ENCODE results near the gene LDB2. TPM values are rescaled to one million over a fixed set of nuclear protein-coding genes. Genes with fewer than 3 reads are reported as not detected.

The LDB2 gene
- total RNA-seq, 4 donors from 2014 or later, result 7.0 to 26.4 (median 18.1) TPM

DNA sequence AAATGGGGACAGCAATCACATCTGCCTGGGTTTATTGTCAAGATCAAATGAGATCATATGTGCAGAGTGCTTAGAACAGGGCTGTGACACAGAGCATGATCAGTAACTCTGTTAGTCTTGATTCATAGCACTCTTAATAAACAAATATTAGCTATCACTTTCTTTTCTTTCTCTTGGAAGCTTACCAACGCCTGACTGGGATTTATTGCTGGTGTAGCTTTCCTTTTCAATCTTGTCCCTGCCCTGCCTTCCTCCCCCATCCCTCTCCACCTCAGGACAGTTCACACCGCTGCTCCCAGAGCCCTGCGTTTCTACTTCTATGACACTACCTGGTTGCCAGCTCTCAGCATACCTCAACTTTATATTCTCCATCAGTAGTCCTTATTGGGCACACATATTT, 120.7 kb downstream of the LDB2 start:
- ATAC-seq, result no peak
- in situ Hi-C loops (cut with MboI; ENCODE audit: low sequenced_read_pairs in 4 of 4), result no loop called here

DNA sequence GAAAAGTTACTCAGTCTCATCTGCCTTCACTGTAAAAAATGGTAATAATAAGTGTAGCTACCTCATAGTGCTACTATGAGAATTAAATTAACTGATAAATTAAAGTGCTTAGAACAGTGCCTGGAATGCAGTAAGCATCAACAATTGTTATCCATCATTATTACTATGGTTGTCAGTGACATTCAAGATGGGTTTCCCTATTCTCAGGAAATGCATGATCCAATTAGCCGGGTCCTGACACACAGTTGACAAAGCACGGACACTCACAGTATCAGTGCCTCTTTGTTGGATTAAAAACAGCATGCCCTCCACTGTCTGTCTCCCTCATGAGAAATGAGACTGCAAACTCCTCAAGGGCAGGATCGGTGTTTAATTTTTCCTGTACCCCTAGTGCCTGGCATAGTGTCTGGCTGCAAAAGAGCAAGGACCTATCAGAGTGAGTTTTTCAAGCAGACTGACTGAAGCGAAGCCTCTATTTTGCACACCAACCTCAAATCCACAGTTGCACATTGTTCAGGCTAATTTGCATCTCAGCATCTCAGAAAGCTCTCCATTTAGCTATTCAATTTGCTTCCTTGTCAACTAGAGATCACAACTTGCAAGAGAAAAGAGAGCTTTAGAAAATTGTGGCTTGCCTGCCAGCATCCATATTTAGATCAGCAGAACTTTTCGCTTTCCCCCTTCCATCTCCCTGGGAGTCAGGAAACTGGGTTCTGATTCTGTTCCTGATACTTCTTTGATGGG, 122.9 kb downstream of the LDB2 start:
- Histone ChIP-seq H3K36me3 (no peaks in the 10 kb centered on the region), H3K4me1 (no peaks in the 10 kb centered on the region), H3K27ac (no peak overlapping the region), H3K4me3 (no peak overlapping the region), H3K9me3 (no peaks in the 10 kb centered on the region), H3K27me3 (no peaks in the 10 kb centered on the region)
- TF ChIP-seq, protein P1, sequence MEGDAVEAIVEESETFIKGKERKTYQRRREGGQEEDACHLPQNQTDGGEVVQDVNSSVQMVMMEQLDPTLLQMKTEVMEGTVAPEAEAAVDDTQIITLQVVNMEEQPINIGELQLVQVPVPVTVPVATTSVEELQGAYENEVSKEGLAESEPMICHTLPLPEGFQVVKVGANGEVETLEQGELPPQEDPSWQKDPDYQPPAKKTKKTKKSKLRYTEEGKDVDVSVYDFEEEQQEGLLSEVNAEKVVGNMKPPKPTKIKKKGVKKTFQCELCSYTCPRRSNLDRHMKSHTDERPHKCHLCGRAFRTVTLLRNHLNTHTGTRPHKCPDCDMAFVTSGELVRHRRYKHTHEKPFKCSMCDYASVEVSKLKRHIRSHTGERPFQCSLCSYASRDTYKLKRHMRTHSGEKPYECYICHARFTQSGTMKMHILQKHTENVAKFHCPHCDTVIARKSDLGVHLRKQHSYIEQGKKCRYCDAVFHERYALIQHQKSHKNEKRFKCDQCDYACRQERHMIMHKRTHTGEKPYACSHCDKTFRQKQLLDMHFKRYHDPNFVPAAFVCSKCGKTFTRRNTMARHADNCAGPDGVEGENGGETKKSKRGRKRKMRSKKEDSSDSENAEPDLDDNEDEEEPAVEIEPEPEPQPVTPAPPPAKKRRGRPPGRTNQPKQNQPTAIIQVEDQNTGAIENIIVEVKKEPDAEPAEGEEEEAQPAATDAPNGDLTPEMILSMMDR (IDR thresholded peaks at IDR 0.05 in 4 of 5, conservative IDR thresholded peaks at IDR 0.05 in 1 of 5), result no peak
- TF ChIP-seq POLR2A (IDR thresholded peaks at IDR 0.05), result no peak
- intact Hi-C loops (cut with DNase I; ENCODE audit: low total_unique reads) (no loop called here), in situ Hi-C loops (cut with MboI; ENCODE audit: low sequenced_read_pairs in 4 of 4) (no loop called here)
- ATAC-seq (no peak), DNase-seq (no peak)

More for the DNA sequence above, 120.7 kb downstream of the LDB2 start:
- Histone ChIP-seq H3K9me3 (no peaks in the 10 kb centered on the region), H3K27me3 (no peaks in the 10 kb centered on the region), H3K36me3 (no peaks in the 10 kb centered on the region), H3K4me1 (no peaks in the 10 kb centered on the region), H3K27ac (no peak overlapping the region), H3K4me3 (no peak overlapping the region)
- intact Hi-C loops (cut with DNase I; ENCODE audit: low total_unique reads), result no loop called here
- no peak for TF ChIP-seq POLR2A (IDR thresholded peaks at IDR 0.05)
- TF ChIP-seq, protein P1 (IDR thresholded peaks at IDR 0.05 in 4 of 5, conservative IDR thresholded peaks at IDR 0.05 in 1 of 5), result no peak
- DNase-seq, result no peak

DNA sequence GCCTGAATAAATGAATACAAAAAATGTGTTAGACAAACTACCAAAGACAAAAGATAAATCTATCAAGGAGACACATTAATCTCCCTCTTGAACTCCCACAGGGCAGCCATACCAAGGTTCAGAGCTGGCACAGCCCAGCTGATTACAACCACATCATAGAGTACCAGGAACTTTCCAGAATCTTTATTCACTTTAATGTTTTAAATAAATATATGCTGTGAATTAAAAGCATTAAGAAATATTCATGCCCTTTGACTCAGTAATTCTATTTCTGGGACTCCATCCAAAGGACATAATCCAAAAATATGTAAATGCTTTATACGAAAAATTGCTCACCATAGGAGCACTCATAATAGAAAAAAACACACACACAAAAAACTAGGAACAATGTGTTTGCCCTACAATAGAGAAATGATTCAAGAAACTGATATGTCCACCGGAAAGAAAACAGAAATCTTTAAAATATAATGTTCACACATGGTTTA, 126.0 kb downstream of the LDB2 start:
- no peaks in the 10 kb centered on the region for H3K36me3 ChIP-seq
- in situ Hi-C loops (cut with MboI; ENCODE audit: low sequenced_read_pairs in 4 of 4), result no loop called here
- no peak overlapping the region for H3K4me3 ChIP-seq
- TF ChIP-seq, protein P1 (IDR thresholded peaks at IDR 0.05 in 4 of 5, conservative IDR thresholded peaks at IDR 0.05 in 1 of 5), result no peak
- no peak for TF ChIP-seq POLR2A (IDR thresholded peaks at IDR 0.05)
- DNase-seq (no peak), ATAC-seq (no peak)
- intact Hi-C loops (cut with DNase I; ENCODE audit: low total_unique reads), result no loop called here
- no peak overlapping the region for H3K27ac ChIP-seq
- no peaks in the 10 kb centered on the region for H3K27me3 ChIP-seq
- H3K4me1 ChIP-seq, result no peaks in the 10 kb centered on the region
- no peaks in the 10 kb centered on the region for H3K9me3 ChIP-seq

DNA sequence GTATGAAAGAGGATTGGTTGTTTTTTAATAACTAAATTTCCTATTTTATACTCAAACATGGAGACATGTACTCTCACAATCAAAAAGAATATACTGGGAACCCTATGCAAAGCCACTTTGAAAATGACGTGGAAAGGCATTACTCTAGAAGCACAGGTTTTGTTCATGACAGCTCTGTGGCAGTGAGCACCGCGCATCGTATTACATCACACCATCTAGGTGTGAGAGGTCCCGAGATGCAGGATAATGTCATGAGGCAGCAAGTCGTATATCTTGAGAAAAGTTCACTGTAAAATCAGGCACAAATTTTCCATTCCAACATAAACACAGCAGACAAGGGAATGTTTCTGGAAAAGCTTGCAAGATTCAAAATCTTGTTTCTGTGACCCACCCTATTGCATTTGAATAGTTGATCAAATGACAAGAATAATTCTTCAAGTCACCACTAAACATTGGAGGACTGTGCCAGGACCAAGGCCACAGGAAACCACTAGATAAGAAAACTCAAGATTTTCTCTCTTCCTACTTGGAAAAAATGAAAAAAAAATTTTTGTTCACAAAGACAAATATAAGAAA, 127.6 kb downstream of the LDB2 start:
- ATAC-seq (no peak), DNase-seq (no peak)
- Histone ChIP-seq H3K4me3 (no peak overlapping the region), H3K36me3 (no peaks in the 10 kb centered on the region), H3K27me3 (no peaks in the 10 kb centered on the region), H3K9me3 (no peaks in the 10 kb centered on the region), H3K27ac (no peak overlapping the region), H3K4me1 (no peaks in the 10 kb centered on the region)
- TF ChIP-seq, protein P1 (IDR thresholded peaks at IDR 0.05 in 4 of 5, conservative IDR thresholded peaks at IDR 0.05 in 1 of 5), result no peak
- TF ChIP-seq POLR2A (IDR thresholded peaks at IDR 0.05), result no peak
- intact Hi-C loops (cut with DNase I; ENCODE audit: low total_unique reads), result no loop called here
- in situ Hi-C loops (cut with MboI; ENCODE audit: low sequenced_read_pairs in 4 of 4), result no loop called here
